ENCODE measurements around the gene C2orf69.

The C2orf69 gene

DNA sequence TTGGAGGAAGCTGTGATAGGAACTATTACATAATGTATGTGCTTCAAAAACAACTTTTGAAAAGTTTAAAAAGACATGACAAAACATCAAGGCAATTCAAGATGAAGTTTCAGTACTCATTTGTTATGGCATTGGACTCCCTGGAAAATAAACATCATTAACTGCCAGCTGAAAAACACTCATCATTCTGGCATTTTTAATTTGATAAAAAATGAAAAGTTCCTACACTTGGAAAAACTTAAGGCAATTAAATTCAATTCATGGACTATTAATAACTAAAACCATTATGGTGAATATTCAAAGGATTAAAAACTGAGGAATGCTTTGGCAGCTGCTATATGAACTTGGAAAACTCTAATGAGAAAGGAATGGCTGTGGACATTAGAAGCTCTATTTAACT lies 35.7 kb downstream of the C2orf69 start:
- no peak for DNase-seq (ENCODE audit: insufficient read length, low spot score)
- FAIRE-seq = no peak
- TF ChIP-seq, protein P1, sequence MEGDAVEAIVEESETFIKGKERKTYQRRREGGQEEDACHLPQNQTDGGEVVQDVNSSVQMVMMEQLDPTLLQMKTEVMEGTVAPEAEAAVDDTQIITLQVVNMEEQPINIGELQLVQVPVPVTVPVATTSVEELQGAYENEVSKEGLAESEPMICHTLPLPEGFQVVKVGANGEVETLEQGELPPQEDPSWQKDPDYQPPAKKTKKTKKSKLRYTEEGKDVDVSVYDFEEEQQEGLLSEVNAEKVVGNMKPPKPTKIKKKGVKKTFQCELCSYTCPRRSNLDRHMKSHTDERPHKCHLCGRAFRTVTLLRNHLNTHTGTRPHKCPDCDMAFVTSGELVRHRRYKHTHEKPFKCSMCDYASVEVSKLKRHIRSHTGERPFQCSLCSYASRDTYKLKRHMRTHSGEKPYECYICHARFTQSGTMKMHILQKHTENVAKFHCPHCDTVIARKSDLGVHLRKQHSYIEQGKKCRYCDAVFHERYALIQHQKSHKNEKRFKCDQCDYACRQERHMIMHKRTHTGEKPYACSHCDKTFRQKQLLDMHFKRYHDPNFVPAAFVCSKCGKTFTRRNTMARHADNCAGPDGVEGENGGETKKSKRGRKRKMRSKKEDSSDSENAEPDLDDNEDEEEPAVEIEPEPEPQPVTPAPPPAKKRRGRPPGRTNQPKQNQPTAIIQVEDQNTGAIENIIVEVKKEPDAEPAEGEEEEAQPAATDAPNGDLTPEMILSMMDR (IDR thresholded peaks at IDR 0.05; ENCODE audit: insufficient read depth, missing control alignments) = no peak

DNA sequence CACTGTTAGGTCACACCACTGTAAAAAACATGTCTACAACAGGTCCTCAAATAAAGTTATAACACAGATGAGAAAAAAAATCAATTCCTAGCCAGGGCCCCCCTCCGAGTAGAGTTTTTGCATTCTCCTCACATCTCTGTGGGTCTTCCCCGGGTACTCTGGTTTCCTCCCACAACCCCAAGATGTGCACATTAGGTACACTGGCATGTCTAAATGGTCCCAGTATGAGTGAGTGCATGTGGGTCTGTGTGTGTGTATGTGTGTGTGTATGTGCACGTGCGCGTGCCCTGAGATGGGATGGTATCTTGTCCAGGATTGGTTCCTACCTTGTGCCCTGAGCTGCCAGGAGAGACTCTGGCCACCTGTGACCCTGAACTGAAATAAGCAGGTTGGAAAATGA lies 39.3 kb downstream of the C2orf69 start:
- FAIRE-seq (no peak), DNase-seq (ENCODE audit: insufficient read length, low spot score) (no peak)

DNA sequence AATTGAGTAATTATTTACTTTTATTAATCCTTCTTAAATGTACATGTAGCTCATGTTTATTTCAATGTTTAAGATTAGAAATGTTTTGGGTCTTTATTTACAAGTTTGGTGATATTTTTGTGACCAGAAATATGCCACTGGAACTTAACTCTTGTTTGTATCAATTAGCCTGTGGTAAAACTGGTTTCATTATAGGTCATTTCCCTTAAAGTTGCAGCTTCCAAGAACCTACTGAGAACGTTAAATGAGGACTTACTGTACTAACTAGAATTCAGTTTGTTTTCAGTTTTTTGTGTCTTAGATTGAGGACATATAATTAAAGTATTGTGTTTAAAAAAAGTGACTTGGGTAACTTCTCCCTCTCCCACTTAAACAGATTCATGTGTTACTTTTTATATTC lies 39.9 kb downstream of the C2orf69 start:
- DNase-seq (ENCODE audit: insufficient read length, low spot score) = no peak
- TF ChIP-seq, protein P1 (IDR thresholded peaks at IDR 0.05; ENCODE audit: insufficient read depth, missing control alignments) = no peak
- FAIRE-seq = no peak

More for the DNA sequence above, 39.3 kb downstream of the C2orf69 start:
- TF ChIP-seq, protein P1 (IDR thresholded peaks at IDR 0.05; ENCODE audit: insufficient read depth, missing control alignments) = no peak

DNA sequence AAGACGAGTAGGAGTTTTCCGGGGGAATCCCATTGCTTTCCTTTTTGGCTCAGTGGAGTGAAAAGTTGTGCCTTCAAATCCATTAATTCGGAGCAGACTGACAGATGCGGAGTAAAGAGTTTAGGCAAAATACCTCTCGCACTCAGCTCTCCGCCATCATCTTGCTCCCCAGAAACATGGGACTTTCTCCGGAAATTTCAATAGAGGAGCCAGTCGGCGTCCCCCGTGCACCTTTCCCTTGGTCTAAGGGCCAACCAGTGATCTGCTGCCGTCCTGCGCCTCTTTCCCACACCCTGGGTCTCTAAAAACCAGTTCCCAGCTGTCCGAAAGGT lies 43.9 kb downstream of the C2orf69 start:
- TF ChIP-seq, protein P1 (IDR thresholded peaks at IDR 0.05; ENCODE audit: insufficient read depth, missing control alignments) = no peak
- no peak for FAIRE-seq
- DNase-seq (ENCODE audit: insufficient read length, low spot score) = peak; percentile 36

DNA sequence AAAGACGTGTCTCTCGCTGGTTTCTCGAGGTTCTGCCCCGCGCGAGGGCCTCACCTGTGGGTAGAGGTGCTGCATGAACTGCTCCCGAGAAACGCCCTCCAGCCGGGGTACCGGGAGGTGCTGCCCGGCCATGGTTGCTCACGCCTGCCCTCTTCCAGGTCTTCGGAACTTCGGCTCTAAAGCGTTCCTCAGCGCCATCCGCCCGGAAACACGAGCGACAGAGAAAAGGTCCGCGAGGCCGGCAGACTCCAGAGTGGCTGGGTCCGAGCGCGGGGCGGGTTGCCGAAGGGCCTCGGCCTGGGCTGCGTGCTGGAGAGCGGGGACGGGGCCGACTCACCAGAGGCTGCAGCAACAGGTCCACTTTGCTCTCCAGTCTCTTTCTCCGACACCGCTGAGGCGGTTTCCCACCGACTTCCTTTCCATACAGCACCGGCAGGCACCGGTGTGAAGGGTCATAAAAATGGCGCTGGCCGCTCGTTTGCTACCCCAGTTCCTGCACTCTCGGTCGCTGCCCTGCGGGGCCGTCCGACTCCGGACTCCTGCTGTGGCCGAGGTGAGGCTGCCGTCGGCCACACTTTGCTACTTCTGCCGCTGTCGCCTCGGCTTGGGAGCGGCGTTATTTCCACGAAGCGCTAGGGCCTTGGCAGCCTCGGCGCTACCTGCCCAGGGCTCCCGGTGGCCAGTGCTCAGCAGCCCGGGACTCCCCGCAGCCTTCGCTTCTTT lies 44.4 kb downstream of the C2orf69 start, which contains the start of the genes MAIP1 and TYW5:
Gene MAIP1 (plus strand): TSS at position 244 of the 723 bp plus-strand sequence. CDS start 217 bp downstream, at position 461.
Gene TYW5 (minus strand): TSS at position 153 of the 723 bp plus-strand sequence. CDS start 21 bp downstream, at position 132.
- no peak for FAIRE-seq
- DNase-seq (ENCODE audit: insufficient read length, low spot score) = peak; percentile 78
- TF ChIP-seq, protein P1 (IDR thresholded peaks at IDR 0.05; ENCODE audit: insufficient read depth, missing control alignments) = no peak

DNA sequence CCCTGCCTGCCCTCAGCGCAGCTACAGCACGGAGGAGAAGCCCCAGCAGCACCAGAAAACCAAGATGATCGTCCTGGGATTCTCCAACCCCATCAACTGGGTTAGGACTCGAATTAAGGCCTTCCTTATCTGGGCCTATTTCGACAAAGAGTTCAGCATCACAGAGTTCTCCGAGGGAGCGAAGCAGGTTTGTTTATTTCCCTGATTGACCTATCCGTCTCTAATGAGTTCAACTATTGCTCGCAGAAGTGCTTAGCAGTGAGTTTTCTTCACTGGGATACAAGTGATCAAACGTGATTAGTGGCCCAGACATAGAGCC lies 44.9 kb downstream of the C2orf69 start:
- FAIRE-seq (no peak), DNase-seq (ENCODE audit: insufficient read length, low spot score) (no peak)
- TF ChIP-seq, protein P1 (IDR thresholded peaks at IDR 0.05; ENCODE audit: insufficient read depth, missing control alignments) = no peak

DNA sequence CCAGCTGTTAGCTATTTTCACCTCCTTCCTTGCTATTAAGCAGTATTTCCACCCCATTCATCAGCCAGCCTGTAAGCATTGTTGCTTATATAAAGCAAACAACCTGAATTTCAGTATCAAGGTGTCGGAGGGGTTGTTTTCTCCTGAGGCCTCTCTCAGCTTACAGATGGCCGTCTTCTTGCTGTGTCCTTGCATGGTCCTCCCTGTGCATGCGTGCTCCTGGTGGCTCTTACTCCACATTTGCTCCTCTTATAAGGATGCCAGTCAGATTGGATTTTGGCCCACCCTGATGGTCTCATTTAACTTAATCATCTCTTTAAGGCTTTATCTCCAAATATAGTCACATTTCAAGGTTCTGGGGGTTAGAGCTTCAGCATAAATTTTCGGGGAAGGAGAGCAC lies 46.9 kb downstream of the C2orf69 start:
- TF ChIP-seq, protein P1 (IDR thresholded peaks at IDR 0.05; ENCODE audit: insufficient read depth, missing control alignments) = no peak
- DNase-seq (ENCODE audit: insufficient read length, low spot score) (no peak), FAIRE-seq (no peak)
